IPS DF 19.7 (cell line): ENCODE results near the gene TPR.

ENCODE experiments used
- DNase-seq: peaks from one replicate; pipeline ENCODE4 v3.0.0-alpha.2; 2013; ENCODE audit warnings: low read depth, low spot score

Gene TPR

DNA sequence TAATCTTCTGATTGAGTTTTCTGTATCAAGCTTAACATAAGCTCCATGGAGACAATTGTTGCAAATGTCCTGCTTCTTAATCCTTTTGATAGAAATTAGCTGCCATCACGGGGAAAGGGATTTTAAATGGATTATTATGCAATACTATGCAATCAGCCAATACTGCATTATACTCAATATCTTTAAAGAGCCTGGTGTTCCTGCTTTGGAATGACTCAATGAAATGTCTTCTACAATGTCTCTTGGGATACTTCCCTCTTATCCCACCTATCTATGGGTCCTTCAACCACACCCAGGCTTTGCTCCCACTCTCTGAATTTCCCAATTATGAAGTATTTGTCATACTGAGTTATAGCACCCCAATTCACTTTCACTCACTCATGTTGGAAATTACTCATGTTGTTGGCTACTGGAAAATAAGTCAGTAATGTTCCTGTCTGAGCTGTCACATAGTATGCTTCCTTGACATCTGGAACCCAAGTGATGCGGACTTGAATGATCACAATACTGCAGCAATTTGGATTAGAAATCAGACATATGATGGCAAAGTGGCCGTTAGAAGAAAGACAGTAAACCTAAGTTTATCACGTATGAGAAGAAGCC, 85.0 kb downstream of the TPR start:
- no peak for DNase-seq

GRCh38 chr1:186286615-186287315, 88.3 kb downstream of the TPR start:
- DNase-seq = no peak

- no peak for DNase-seq
These were observed 91.7 kb downstream of the TPR start for GRCh38 chr1:186283374-186283773.

DNA sequence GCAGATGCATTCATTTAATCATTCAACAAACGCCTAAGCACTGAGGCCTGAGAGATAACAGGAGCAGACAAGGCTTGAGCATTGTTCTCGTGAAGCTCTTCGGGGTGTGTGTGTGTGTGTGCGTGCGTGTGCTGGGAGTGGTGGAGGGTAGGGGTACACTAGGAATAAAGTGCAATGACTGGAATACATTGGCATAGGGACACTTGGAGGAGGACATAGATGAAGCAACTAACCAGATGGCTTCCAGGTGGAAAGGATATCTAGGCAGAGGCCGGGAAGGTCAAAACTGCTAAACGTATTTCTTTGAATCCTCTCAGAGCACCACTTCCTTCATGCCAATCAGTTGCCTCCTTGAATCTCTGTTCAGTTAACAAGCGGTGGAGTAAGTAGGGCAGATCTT, 92.6 kb downstream of the TPR start:
- DNase-seq = no peak

DNA sequence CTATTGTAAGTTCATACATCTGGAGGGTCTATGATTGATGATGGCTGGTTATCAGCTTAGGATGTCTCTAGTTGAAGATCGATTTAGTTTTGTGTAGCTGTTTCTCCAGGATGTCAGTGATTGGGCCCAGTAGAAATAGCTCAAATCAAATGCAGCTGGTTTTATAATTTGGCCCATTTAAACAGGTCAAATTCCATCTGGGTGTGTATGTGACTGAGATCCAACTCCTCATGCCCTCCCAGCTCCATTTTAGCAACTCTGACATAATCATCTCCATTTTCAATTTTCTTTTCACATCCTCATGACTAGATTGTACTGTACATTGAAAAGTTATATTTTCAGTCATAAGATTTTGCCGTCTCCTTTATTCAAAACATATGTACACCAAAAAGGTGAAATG, 99.2 kb downstream of the TPR start:
- no peak for DNase-seq

DNA sequence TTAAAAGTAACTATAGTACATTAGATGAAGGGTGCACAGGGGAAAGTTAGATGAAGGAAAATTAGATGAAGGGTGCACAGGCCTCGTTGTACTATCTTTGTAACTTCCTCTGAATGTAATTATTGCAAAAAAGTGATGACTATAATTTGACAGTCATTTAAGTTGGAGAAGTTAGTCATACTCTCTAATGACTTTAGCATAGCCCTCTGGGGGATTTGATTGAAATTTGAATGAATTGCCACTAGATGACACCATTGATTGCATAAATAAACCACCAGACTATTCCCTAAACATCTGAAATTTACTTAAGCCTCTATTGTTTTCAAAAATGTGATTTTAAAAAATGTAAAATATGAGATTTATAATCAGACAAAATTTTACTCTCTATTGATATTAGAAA, 102.6 kb downstream of the TPR start:
- no peak for DNase-seq

DNA sequence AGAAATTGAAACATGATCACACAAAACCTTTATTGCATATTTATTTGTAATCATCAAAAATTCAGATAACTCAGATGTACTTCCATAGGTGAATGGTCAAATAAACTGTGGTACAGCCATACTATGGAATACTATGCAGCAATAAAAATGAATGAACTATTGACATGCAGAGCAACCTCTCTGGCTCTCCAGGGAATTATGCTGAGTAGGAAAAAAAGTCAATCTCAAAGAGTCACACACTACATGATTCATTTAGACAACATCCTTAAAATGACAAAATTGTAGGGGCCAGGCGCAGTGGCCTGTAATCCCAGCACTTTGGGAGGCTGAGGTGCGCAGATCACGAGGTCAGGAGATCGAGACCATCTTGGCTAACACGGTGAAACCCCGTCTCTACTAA, 104.0 kb downstream of the TPR start:
- DNase-seq = no peak
